Gastrocnemius medialis (tissue), 4 donors: ENCODE results near the gene ZNF516. TPM values are rescaled to one million over a fixed set of nuclear protein-coding genes. Genes with fewer than 3 reads are reported as not detected.

Experiments used
- ATAC-seq, 2 donors: fragments of 150-250 bp; one replicate each; pipeline ENCODE4 v1.9.1; 2016
- DNase-seq, 2 donors: peaks; one replicate each; pipeline ENCODE4 v3.0.0-alpha.2; 2019
- H3K27ac ChIP-seq, 4 donors: fragments of 200-600 bp; sonication (generic); 1 replicate in 1 of 4; 2 replicates in 3 of 4; pipeline ENCODE4 v1.5.1; 2016 to 2018; ENCODE audit warnings: mild to moderate bottlenecking in 2 of 4, moderate library complexity in 1 of 4
- H3K27me3 ChIP-seq, 3 donors: fragments of 200-600 bp; sonication (generic) in 2 of 3; 1 replicate in 1 of 3; 2 replicates in 2 of 3; pipeline versions ENCODE4 v1.5.1 to v1.6.0; 2016 to 2019; ENCODE audit warnings: mild to moderate bottlenecking in 1 of 3, moderate library complexity in 1 of 3
- H3K36me3 ChIP-seq, 2 donors: fragments of 200-600 bp; sonication (generic) in 1 of 2; one replicate each; pipeline ENCODE4 v1.5.1; 2017 to 2018
- H3K4me1 ChIP-seq, 2 donors: fragments of 200-600 bp; sonication (generic) in 1 of 2; one replicate each; pipeline ENCODE4 v1.5.1; 2016 to 2017; ENCODE audit warnings: mild to moderate bottlenecking in 2 of 2
- H3K4me3 ChIP-seq, 4 donors: fragments of 200-600 bp; sonication (generic) in 3 of 4; 1 replicate in 1 of 4; 2 replicates in 3 of 4; pipeline ENCODE4 v1.5.1; 2016 to 2019; ENCODE audit warnings: mild to moderate bottlenecking in 2 of 4
- H3K9me3 ChIP-seq, 3 donors: fragments of 200-600 bp; sonication (generic) in 2 of 3; 1 replicate in 1 of 3; 2 replicates in 2 of 3; pipeline ENCODE4 v1.5.1; 2016 to 2019
- CTCF ChIP-seq, 5 experiments: fragments of 450-650 bp in 3 of 5; fragments of 200-600 bp in 2 of 5; sonication (generic) in 2 of 5; IDR thresholded peaks in 4 of 5; conservative IDR thresholded peaks in 1 of 5; 1 replicate in 4 of 5; 2 replicates in 1 of 5; pipeline ENCODE4 v1.5.1; 2016 to 2019; ENCODE audit warnings: antibody characterized with exemption in 5 of 5, mild to moderate bottlenecking in 3 of 5, moderate library complexity in 3 of 5
- POLR2A ChIP-seq, 2 donors: fragments of 450-650 bp; IDR thresholded peaks; one replicate each; pipeline ENCODE4 v1.6.1; 2017; ENCODE audit warnings: antibody characterized with exemption in 2 of 2, mild to moderate bottlenecking in 2 of 2, moderate library complexity in 2 of 2
- in situ Hi-C, 4 donors: fragments of 200-750 bp; cut with MboI; loops; one replicate each; pipeline versions ENCODE4 v1.15.0 to v1.8.0; 2017; ENCODE audit warnings: low sequenced_read_pairs in 4 of 4
- intact Hi-C: fragments of 100-400 bp; cut with DNase I; formaldehyde crosslinking; loops from one replicate; pipeline ENCODE4 v1.15.1; 2023; ENCODE audit warnings: low total_unique reads
- total RNA-seq, 4 donors: library from RNA; depleted of rRNA; stranded (reverse); fragments of >200 nt; gene quantifications; one replicate each; pipeline versions ENCODE4 v1.1.0 to v1.2.3, GENCODE V29; 2016

Gene ZNF516
- total RNA-seq, 4 donors from 2014 or later: 8.4 to 19.3 (median 12.4) TPM

DNA sequence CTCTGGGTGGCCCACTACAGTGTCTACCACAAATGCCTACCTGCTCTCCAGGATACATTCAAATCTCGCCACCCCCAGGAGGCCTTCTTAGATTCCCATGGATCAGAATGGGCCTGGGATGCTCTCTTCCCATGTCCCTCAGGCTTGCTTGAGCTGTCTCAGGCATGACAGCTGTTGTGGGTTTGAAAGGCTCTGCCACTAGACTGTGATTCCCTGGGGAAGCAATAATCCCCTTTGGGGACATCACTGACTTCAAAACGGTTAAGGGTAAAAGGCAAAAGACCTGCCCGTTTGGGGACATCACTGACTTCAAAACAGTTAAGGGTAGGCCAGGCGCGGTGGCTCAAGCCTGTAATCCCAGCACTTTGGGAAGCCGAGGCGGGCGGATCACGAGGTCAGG is 35.8 kb upstream of the ZNF516 start:
- no peaks in the 10 kb centered on the region for H3K36me3 ChIP-seq
- no peak for ATAC-seq
- H3K27ac ChIP-seq: no peak overlapping the region
- intact Hi-C loops: no loop called here
- in situ Hi-C loops: no loop called here
- no peak overlapping the region for H3K4me3 ChIP-seq
- H3K9me3 ChIP-seq: no peaks in the 10 kb centered on the region
- H3K27me3 ChIP-seq: peaks cover 10 to 31% (median 26%) of the 10 kb centered on the region in 3 donors
- DNase-seq: no peak
- TF ChIP-seq POLR2A (IDR thresholded peaks at IDR 0.05) (no peak), CTCF (IDR thresholded peaks at IDR 0.05 in 4 of 5, conservative IDR thresholded peaks at IDR 0.05 in 1 of 5) (no peak)
- H3K4me1 ChIP-seq: peaks cover 0 to 9% of the 10 kb centered on the region in 2 donors

GRCh38 chr18:76530391-76530790 is 35.3 kb upstream of the ZNF516 start:
- Histone ChIP-seq H3K27me3 (peaks cover 14 to 32% (median 26%) of the 10 kb centered on the region in 3 donors), H3K4me1 (peaks cover 0 to 9% of the 10 kb centered on the region in 2 donors), H3K4me3 (no peak overlapping the region), H3K36me3 (no peaks in the 10 kb centered on the region), H3K9me3 (no peaks in the 10 kb centered on the region), H3K27ac (no peak overlapping the region)
- no peak for TF ChIP-seq CTCF (IDR thresholded peaks at IDR 0.05 in 4 of 5, conservative IDR thresholded peaks at IDR 0.05 in 1 of 5)
- no peak for DNase-seq
- in situ Hi-C loops (no loop called here), intact Hi-C loops (no loop called here)
- no peak for ATAC-seq

DNA sequence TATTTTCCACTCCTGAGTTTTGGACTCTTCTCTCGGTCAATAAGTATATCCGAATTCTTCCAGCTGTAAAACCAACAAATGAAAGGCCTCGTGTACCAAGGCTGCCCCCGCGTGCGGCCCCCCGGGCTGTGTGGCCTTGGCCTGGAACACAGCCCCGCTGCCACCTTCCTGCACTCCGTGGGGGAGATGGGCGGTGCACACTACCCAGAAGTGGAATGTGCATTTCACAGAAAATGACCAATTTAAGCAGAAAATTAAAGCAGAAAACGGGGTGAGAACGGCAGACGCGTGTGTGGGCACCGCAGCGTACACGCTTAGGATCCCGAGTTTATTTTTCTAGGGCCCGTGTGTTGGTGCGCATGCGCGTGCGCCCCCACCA is 34.4 kb upstream of the ZNF516 start:
- Histone ChIP-seq H3K9me3 (no peaks in the 10 kb centered on the region), H3K4me3 (peak overlapping the region in 2 of 4 donors; percentile 36 to 46), H3K36me3 (no peaks in the 10 kb centered on the region), H3K27ac (peak overlapping the region in 1 of 4 donors; percentile 45), H3K4me1 (peaks cover 0 to 9% of the 10 kb centered on the region in 2 donors), H3K27me3 (peaks cover 24 to 42% (median 28%) of the 10 kb centered on the region in 3 donors)
- ATAC-seq (no peak), DNase-seq (no peak)
- in situ Hi-C loops: no loop called here
- TF ChIP-seq CTCF (IDR thresholded peaks at IDR 0.05 in 4 of 5, conservative IDR thresholded peaks at IDR 0.05 in 1 of 5): no peak
- TF ChIP-seq POLR2A (IDR thresholded peaks at IDR 0.05): no peak
- intact Hi-C loops: loop anchor here (10.0 kb wide), 1 partner anchor 85 kb away; no protein-coding TSS in a partner anchor

DNA sequence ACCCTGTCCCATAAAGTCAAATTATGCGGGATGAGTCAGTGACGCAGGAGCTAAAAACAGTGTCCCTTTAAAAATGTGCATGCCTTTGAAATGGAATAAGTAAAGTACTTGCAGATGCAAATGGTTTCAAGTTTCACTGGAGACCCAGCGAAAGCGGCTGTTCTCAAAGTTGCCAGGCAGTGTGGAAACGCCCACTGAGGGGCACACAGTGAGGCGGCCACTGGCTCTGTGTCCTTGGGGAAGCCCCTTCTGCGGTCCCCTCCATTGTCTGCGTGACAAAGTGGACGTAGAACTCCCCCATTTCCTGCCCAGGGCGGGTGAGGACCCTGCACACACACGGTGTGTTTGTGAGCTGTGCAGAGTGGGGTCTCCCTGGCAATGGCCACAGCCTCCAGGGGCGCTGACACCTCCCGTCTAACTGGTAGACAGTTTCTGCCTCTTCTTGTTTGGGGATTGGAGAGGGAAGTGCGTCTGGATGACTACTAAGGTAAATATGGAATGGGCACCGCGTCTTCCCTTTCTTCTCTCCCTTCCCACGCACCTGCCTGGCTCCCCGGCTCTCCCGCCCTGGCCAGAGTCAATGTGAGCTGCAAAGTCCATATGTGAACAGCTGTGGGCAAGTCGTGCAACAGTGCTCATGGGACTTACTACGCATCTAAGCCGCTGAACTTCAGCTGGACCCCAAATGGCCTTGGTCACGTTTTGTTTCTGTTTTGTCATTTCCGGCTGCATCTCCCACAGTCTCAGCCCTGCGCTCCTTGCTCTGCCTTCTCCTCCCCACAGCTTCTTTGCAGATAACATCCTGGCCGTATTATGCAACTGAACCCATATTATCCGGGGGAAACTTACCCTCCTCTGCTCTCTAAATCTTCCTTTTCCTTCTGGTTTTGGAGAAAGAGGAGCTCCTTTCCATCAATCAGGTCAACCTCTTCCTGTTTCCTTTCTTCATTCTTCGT is 33.7 kb upstream of the ZNF516 start:
- Histone ChIP-seq H3K36me3 (no peaks in the 10 kb centered on the region), H3K4me1 (peaks cover 0 to 9% of the 10 kb centered on the region in 2 donors), H3K4me3 (peak overlapping the region; percentile 28 to 46 (median 36)), H3K27me3 (peaks cover 30 to 43% (median 34%) of the 10 kb centered on the region in 3 donors), H3K9me3 (no peaks in the 10 kb centered on the region), H3K27ac (peak overlapping the region; percentile 28 to 45 (median 43))
- peak; percentile 43 to 48 for ATAC-seq
- DNase-seq: peak in 1 of 2 donors; percentile 26
- intact Hi-C loops (loop anchor here (10.0 kb wide), 1 partner anchor 86 kb away; no protein-coding TSS in a partner anchor), in situ Hi-C loops (no loop called here)
- TF ChIP-seq CTCF (IDR thresholded peaks at IDR 0.05 in 4 of 5, conservative IDR thresholded peaks at IDR 0.05 in 1 of 5) (no peak), POLR2A (IDR thresholded peaks at IDR 0.05) (no peak)
